HG03469 (cell line): ENCODE measurements around the gene MEPE.

Source experiments
- ATAC-seq: cut with Tn5 transposase; IDR thresholded peaks from one replicate; pipeline ENCODE4 v1.9.1; 2021; ENCODE audit warnings: mild to moderate bottlenecking, moderate library complexity, moderate number of reproducible peaks; ENCODE audit not compliant: unreplicated experiment

MEPE gene

GRCh38 chr4:87832669-87833068 is at the start of gene MEPE:
Gene MEPE (plus strand): TSS chr4:87832969. CDS start chr4:87834715, 1,746 bp downstream.
- ATAC-seq: no peak

GRCh38 chr4:87783781-87784180 is 49.0 kb upstream of the MEPE start:
- no peak for ATAC-seq

GRCh38 chr4:87785731-87786509 is 46.8 kb upstream of the MEPE start:
- no peak for ATAC-seq

GRCh38 chr4:87799301-87800113 is 33.3 kb upstream of the MEPE start, which contains the start of gene IBSP:
Gene IBSP (plus strand): TSS chr4:87799554. CDS start chr4:87802362, 2,808 bp downstream.
- ATAC-seq: no peak

- no peak for ATAC-seq
These were observed 29.9 kb upstream of the MEPE start for GRCh38 chr4:87802858-87803257.

GRCh38 chr4:87803421-87803820 is 29.3 kb upstream of the MEPE start:
- ATAC-seq: no peak

GRCh38 chr4:87804871-87805270 is 27.9 kb upstream of the MEPE start:
- ATAC-seq: no peak

GRCh38 chr4:87805971-87806370 is 26.8 kb upstream of the MEPE start:
- ATAC-seq: no peak

GRCh38 chr4:87806520-87806919 is 26.2 kb upstream of the MEPE start:
- no peak for ATAC-seq

GRCh38 chr4:87807402-87807801 is 25.4 kb upstream of the MEPE start:
- no peak for ATAC-seq

GRCh38 chr4:87811977-87812376 is 20.8 kb upstream of the MEPE start:
- ATAC-seq: no peak

GRCh38 chr4:87819281-87819919 is 13.4 kb upstream of the MEPE start:
- ATAC-seq: no peak

GRCh38 chr4:87823200-87823599 is 9.6 kb upstream of the MEPE start:
- ATAC-seq: no peak

- ATAC-seq: no peak
These were observed 9.0 kb upstream of the MEPE start for GRCh38 chr4:87823724-87824123.

- ATAC-seq: no peak
These were observed 8.4 kb upstream of the MEPE start for GRCh38 chr4:87824352-87824751.

GRCh38 chr4:87834401-87834800 is 1.6 kb downstream of the MEPE start:
- ATAC-seq: no peak

- no peak for ATAC-seq
These were observed 2.4 kb downstream of the MEPE start for GRCh38 chr4:87835197-87835596.

GRCh38 chr4:87835743-87836142 is 3.0 kb downstream of the MEPE start:
- no peak for ATAC-seq

GRCh38 chr4:87838205-87838604 is 5.4 kb downstream of the MEPE start:
- no peak for ATAC-seq

- ATAC-seq: no peak
These were observed 6.3 kb downstream of the MEPE start for GRCh38 chr4:87838890-87839591.

- ATAC-seq: no peak
These were observed 6.8 kb downstream of the MEPE start for GRCh38 chr4:87839592-87839946.
